ELF-1 (cell line): Measurements from ENCODE around the gene CRIM1.

Experiments
- DNase-seq: peaks from one replicate; pipeline ENCODE4 v3.0.0-alpha.2; 2016; ENCODE audit warnings: low read depth, low spot score

The CRIM1 gene

GRCh38 chr2:36371928-36372391 lies 16.4 kb downstream of the CRIM1 start:
- peak; percentile 65 for DNase-seq

GRCh38 chr2:36373149-36373926 lies 17.8 kb downstream of the CRIM1 start:
- no peak for DNase-seq

- no peak for DNase-seq
Measured at GRCh38 chr2:36374585-36374984, 19.0 kb downstream of the CRIM1 start.

GRCh38 chr2:36376319-36376765 lies 20.8 kb downstream of the CRIM1 start:
- DNase-seq: no peak

- DNase-seq: no peak
Measured at GRCh38 chr2:36376992-36377738, 21.6 kb downstream of the CRIM1 start.

- DNase-seq: no peak
Measured at GRCh38 chr2:36379710-36380448, 24.3 kb downstream of the CRIM1 start.

- DNase-seq: peak; percentile 92
Measured at GRCh38 chr2:36380624-36381481, 25.3 kb downstream of the CRIM1 start.

GRCh38 chr2:36381993-36382392 lies 26.4 kb downstream of the CRIM1 start:
- no peak for DNase-seq

- DNase-seq: no peak
Measured at GRCh38 chr2:36382472-36382871, 26.9 kb downstream of the CRIM1 start.

- no peak for DNase-seq
Measured at GRCh38 chr2:36383726-36384125, 28.1 kb downstream of the CRIM1 start.

- DNase-seq: no peak
Measured at GRCh38 chr2:36384454-36384853, 28.9 kb downstream of the CRIM1 start.

GRCh38 chr2:36385603-36386002 lies 30.0 kb downstream of the CRIM1 start:
- no peak for DNase-seq

- DNase-seq: no peak
Measured at GRCh38 chr2:36387258-36387916, 31.8 kb downstream of the CRIM1 start.

GRCh38 chr2:36388472-36388871 lies 32.9 kb downstream of the CRIM1 start:
- no peak for DNase-seq

- DNase-seq: no peak
Measured at GRCh38 chr2:36389091-36389564, 33.5 kb downstream of the CRIM1 start.

GRCh38 chr2:36389577-36389976 lies 34.0 kb downstream of the CRIM1 start:
- DNase-seq: no peak

GRCh38 chr2:36392571-36393255 lies 37.1 kb downstream of the CRIM1 start:
- peak; percentile 67 for DNase-seq

- no peak for DNase-seq
Measured at GRCh38 chr2:36393738-36394256, 38.2 kb downstream of the CRIM1 start.

GRCh38 chr2:36394804-36395203 lies 39.2 kb downstream of the CRIM1 start:
- DNase-seq: no peak

- no peak for DNase-seq
Measured at GRCh38 chr2:36395866-36396265, 40.3 kb downstream of the CRIM1 start.
